ENCODE measurements around the gene DIP2C.
"Not testable (repeated sequence)": the region's sequence is repeated elsewhere in the genome, so short reads cannot be mapped to it uniquely, and the experiment has no call there.

DIP2C gene

GRCh38 chr10:369221-369683 is 320.2 kb downstream of the DIP2C start:
- Histone ChIP-seq H3K4me3 (ENCODE audit: low read depth in 1 of 2, low read length in 2 of 2) (no peak overlapping the region), H3K9ac (ENCODE audit: low read depth, low read length) (no peak overlapping the region), H3K36me3 (ENCODE audit: insufficient read depth, low read length) (no peaks in the 10 kb centered on the region), H4K20me1 (ENCODE audit: insufficient read depth, low read length) (no peaks in the 10 kb centered on the region), H3K4me2 (ENCODE audit: insufficient read depth, low read length) (no peak overlapping the region), H3K4me1 (ENCODE audit: insufficient read depth, low read length) (peaks cover 24% of the 10 kb centered on the region), H2AFZ (ENCODE audit: low read depth, low read length) (no peak overlapping the region), H3K27ac (ENCODE audit: low read length) (peak overlapping the region; percentile 63; the same call in 1 of the 2 replicates), H3K27me3 (ENCODE audit: insufficient read depth, low read length, poor library complexity) (no peaks in the 10 kb centered on the region), H3K9me3 (ENCODE audit: insufficient read depth, low read length, severe bottlenecking) (no peaks in the 10 kb centered on the region), H3K79me2 (ENCODE audit: insufficient read depth, low read length) (no peaks in the 10 kb centered on the region)
- ATAC-seq (ENCODE audit: insufficient read depth, low read depth), result no peak
- TF ChIP-seq CTCF (IDR thresholded peaks at IDR 0.05; ENCODE audit: borderline replicate concordance, extremely low read depth, low read length, poor library complexity, severe bottlenecking), result no peak
- TF ChIP-seq EZH2 (IDR thresholded peaks at IDR 0.05; ENCODE audit: borderline replicate concordance, low read depth, low read length, severe bottlenecking), result no peak
- no peak for DNase-seq

- no peaks in the 10 kb centered on the region for H3K36me3 ChIP-seq (ENCODE audit: insufficient read depth, low read length)
- peak overlapping the region; percentile 63; the same call in 1 of the 2 replicates for H3K27ac ChIP-seq (ENCODE audit: low read length)
Observed at GRCh38 chr10:368579-369220, 320.8 kb downstream of the DIP2C start.

GRCh38 chr10:368107-368506 is 321.4 kb downstream of the DIP2C start:
- H3K9ac ChIP-seq (ENCODE audit: low read depth, low read length); H2AFZ ChIP-seq (ENCODE audit: low read depth, low read length); H3K27me3 ChIP-seq (ENCODE audit: insufficient read depth, low read length, poor library complexity); H3K4me2 ChIP-seq (ENCODE audit: insufficient read depth, low read length); H3K9me3 ChIP-seq (ENCODE audit: insufficient read depth, low read length, severe bottlenecking); H3K79me2 ChIP-seq (ENCODE audit: insufficient read depth, low read length); H3K4me3 ChIP-seq (ENCODE audit: low read depth in 1 of 2, low read length in 2 of 2); H4K20me1 ChIP-seq (ENCODE audit: insufficient read depth, low read length); H3K36me3 ChIP-seq (ENCODE audit: insufficient read depth, low read length): not testable (repeated sequence)
- peaks cover 13% of the 10 kb centered on the region for H3K4me1 ChIP-seq (ENCODE audit: insufficient read depth, low read length)
- DNase-seq (peak; percentile 45), ATAC-seq (ENCODE audit: insufficient read depth, low read depth) (0 out of 3 replicates have a peak, but pooled peaks have one; percentile 40)
- peak overlapping the region; percentile 63; the same call in 1 of the 2 replicates for H3K27ac ChIP-seq (ENCODE audit: low read length)

More at GRCh38 chr10:368579-369220, 320.8 kb downstream of the DIP2C start:
- DNase-seq (no peak), ATAC-seq (ENCODE audit: insufficient read depth, low read depth) (no peak)
- H3K4me3 ChIP-seq (ENCODE audit: low read depth in 1 of 2, low read length in 2 of 2), result no peak overlapping the region
- H3K9me3 ChIP-seq (ENCODE audit: insufficient read depth, low read length, severe bottlenecking), result no peaks in the 10 kb centered on the region
- TF ChIP-seq EZH2 (IDR thresholded peaks at IDR 0.05; ENCODE audit: borderline replicate concordance, low read depth, low read length, severe bottlenecking) (no peak), CTCF (IDR thresholded peaks at IDR 0.05; ENCODE audit: borderline replicate concordance, extremely low read depth, low read length, poor library complexity, severe bottlenecking) (no peak)
- no peaks in the 10 kb centered on the region for H3K79me2 ChIP-seq (ENCODE audit: insufficient read depth, low read length)
- H3K4me1 ChIP-seq (ENCODE audit: insufficient read depth, low read length), result peaks cover 19% of the 10 kb centered on the region
- no peaks in the 10 kb centered on the region for H4K20me1 ChIP-seq (ENCODE audit: insufficient read depth, low read length)
- no peak overlapping the region for H3K9ac ChIP-seq (ENCODE audit: low read depth, low read length)
- no peaks in the 10 kb centered on the region for H3K27me3 ChIP-seq (ENCODE audit: insufficient read depth, low read length, poor library complexity)
- no peak overlapping the region for H3K4me2 ChIP-seq (ENCODE audit: insufficient read depth, low read length)
- H2AFZ ChIP-seq (ENCODE audit: low read depth, low read length), result no peak overlapping the region

- Histone ChIP-seq H3K9me3 (ENCODE audit: insufficient read depth, low read length, severe bottlenecking) (no peaks in the 10 kb centered on the region), H3K79me2 (ENCODE audit: insufficient read depth, low read length) (no peaks in the 10 kb centered on the region), H3K36me3 (ENCODE audit: insufficient read depth, low read length) (no peaks in the 10 kb centered on the region), H3K27me3 (ENCODE audit: insufficient read depth, low read length, poor library complexity) (peaks cover 7% of the 10 kb centered on the region), H3K9ac (ENCODE audit: low read depth, low read length) (no peak overlapping the region), H3K27ac (ENCODE audit: low read length) (peak overlapping the region; percentile 63), H3K4me2 (ENCODE audit: insufficient read depth, low read length) (no peak overlapping the region), H3K4me3 (ENCODE audit: low read depth in 1 of 2, low read length in 2 of 2) (no peak overlapping the region), H3K4me1 (ENCODE audit: insufficient read depth, low read length) (peaks cover 9% of the 10 kb centered on the region), H2AFZ (ENCODE audit: low read depth, low read length) (no peak overlapping the region), H4K20me1 (ENCODE audit: insufficient read depth, low read length) (no peaks in the 10 kb centered on the region)
- TF ChIP-seq EZH2 (IDR thresholded peaks at IDR 0.05; ENCODE audit: borderline replicate concordance, low read depth, low read length, severe bottlenecking), result no peak
- no peak for TF ChIP-seq CTCF (IDR thresholded peaks at IDR 0.05; ENCODE audit: borderline replicate concordance, extremely low read depth, low read length, poor library complexity, severe bottlenecking)
- no peak for DNase-seq
- no peak for ATAC-seq (ENCODE audit: insufficient read depth, low read depth)
Observed at GRCh38 chr10:367636-368035, 321.8 kb downstream of the DIP2C start.

Data from DND-41 (cell line).